ENCODE measurements around the gene GFPT2.

GFPT2 gene

DNA sequence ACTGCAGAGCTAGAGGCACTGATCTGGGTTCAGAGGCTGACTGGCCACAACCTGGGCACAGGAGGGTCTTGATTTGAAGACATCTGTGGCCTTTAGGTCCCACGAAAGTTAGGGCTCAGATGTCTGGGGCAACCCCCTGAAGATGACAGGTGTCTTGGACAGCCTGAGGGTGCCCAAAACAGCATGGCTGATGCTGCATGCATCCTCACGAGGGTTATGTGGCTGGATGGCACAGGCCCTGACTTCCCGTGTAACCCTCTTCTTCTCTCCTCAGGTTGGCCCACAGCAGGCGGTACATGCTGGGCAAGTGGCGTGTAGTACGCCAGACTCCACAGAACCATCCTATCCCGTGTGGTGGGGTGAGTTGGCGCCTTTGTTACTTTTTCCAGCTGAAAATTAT is 29.8 kb upstream of the GFPT2 start:
- TF ChIP-seq SUZ12 (IDR thresholded peaks at IDR 0.05; ENCODE audit: extremely low read depth, insufficient read depth, insufficient read length) (no peak), YY1 (IDR thresholded peaks at IDR 0.05; ENCODE audit: insufficient read depth, insufficient read length) (no peak), ZNF274 (IDR thresholded peaks at IDR 0.05; ENCODE audit: low read depth, low read length) (no peak)
- H3K9ac ChIP-seq (ENCODE audit: insufficient read length, low read depth): no peak overlapping the region
- peaks cover 4% of the 10 kb centered on the region for H3K4me1 ChIP-seq (ENCODE audit: insufficient read depth, insufficient read length)
- DNase-seq (ENCODE audit: low read depth, low spot score): no peak
- no peaks in the 10 kb centered on the region for H3K9me3 ChIP-seq (ENCODE audit: insufficient read depth, low read length)
- H3K27me3 ChIP-seq (ENCODE audit: insufficient read depth, insufficient read length): no peaks in the 10 kb centered on the region
- H3K36me3 ChIP-seq (ENCODE audit: insufficient read depth, insufficient read length, low read length): no peaks in the 10 kb centered on the region
- no peak overlapping the region for H3K4me3 ChIP-seq (ENCODE audit: insufficient read length, low read depth)

DNA sequence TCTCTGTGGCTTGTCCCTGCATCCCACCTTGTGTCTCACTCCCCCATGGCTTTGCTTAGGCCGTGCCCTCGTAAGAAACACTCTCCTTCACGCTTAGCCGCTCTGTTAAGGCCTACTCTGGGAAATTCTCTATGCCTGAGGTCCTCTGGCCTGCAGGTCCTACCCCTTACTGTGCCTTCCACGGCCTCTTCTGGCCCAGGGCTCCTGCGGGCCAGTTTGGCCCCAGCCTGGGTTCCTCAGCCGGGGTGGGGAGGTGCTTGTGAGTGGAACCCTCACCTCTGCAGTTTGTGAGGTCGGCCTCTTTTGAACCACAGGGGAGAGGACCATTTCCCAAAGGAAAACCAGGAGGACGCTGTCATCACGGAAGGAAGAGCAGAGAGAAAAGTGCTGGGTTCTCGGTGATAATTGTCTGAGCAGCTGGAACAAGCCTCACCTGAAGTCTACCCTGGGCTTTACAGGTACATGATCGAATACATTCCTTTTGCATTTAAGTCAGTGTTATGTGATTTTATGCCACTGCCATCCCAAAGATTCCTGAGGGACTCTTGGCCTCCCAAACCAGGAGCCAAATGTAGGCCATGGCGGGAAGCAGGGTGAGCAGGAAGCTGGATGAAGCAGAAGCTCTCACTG is 28.8 kb upstream of the GFPT2 start:
- no peaks in the 10 kb centered on the region for H3K27me3 ChIP-seq (ENCODE audit: insufficient read depth, insufficient read length)
- H3K9ac ChIP-seq (ENCODE audit: insufficient read length, low read depth): peak overlapping the region; percentile 32
- no peak overlapping the region for H3K4me3 ChIP-seq (ENCODE audit: insufficient read length, low read depth)
- no peaks in the 10 kb centered on the region for H3K36me3 ChIP-seq (ENCODE audit: insufficient read depth, insufficient read length, low read length)
- no peak for DNase-seq (ENCODE audit: low read depth, low spot score)
- peaks cover 4% of the 10 kb centered on the region for H3K4me1 ChIP-seq (ENCODE audit: insufficient read depth, insufficient read length)
- TF ChIP-seq YY1 (IDR thresholded peaks at IDR 0.05; ENCODE audit: insufficient read depth, insufficient read length): no peak
- no peak for TF ChIP-seq ZNF274 (IDR thresholded peaks at IDR 0.05; ENCODE audit: low read depth, low read length)
- TF ChIP-seq SUZ12 (IDR thresholded peaks at IDR 0.05; ENCODE audit: extremely low read depth, insufficient read depth, insufficient read length): no peak
- no peaks in the 10 kb centered on the region for H3K9me3 ChIP-seq (ENCODE audit: insufficient read depth, low read length)

DNA sequence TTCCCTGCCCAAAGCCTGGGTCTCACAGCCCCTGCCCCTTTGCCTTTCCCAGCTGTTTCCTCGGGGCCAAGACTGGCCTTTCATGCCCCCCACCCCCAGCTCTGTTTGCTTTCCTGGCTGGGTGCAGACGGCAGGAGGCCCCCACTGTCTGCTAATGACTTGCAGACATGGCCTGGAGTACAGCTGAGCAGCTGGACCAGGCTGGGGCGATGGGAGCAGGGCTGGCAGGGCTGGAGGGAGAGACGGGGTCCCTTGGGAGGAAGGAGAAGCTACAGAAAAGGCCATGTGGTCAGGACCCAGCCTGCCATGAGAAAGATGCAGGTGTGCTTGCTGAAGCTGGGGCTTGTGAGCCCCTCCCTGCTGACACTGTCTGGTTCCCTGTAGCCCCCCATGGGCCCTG is 28.3 kb upstream of the GFPT2 start:
- H3K27me3 ChIP-seq (ENCODE audit: insufficient read depth, insufficient read length): no peaks in the 10 kb centered on the region
- H3K9ac ChIP-seq (ENCODE audit: insufficient read length, low read depth): peak overlapping the region; percentile 32

DNA sequence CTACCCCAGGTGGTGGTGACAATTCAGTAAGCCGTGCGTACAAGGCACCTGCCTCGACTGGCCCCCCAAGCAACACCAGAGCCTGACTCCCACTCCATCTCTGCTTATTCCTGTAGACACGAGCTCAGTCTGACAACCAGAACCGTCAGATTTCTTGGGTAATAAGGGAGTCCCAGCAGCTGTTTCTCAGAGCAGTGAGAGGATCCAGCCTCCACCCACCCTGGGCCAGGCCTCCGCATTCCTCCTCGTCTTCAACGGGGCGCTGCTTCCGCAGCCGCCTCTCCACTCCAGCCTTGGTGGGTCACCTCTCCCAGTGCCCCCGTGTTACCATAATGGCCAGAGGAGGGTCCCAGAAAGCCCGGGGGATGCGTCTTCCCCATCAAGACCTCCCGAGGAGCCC is 27.7 kb upstream of the GFPT2 start:
- TF ChIP-seq YY1 (IDR thresholded peaks at IDR 0.05; ENCODE audit: insufficient read depth, insufficient read length) (no peak), SUZ12 (IDR thresholded peaks at IDR 0.05; ENCODE audit: extremely low read depth, insufficient read depth, insufficient read length) (no peak), ZNF274 (IDR thresholded peaks at IDR 0.05; ENCODE audit: low read depth, low read length) (no peak)
- Histone ChIP-seq H3K36me3 (ENCODE audit: insufficient read depth, insufficient read length, low read length) (no peaks in the 10 kb centered on the region), H3K9ac (ENCODE audit: insufficient read length, low read depth) (no peak overlapping the region), H3K4me1 (ENCODE audit: insufficient read depth, insufficient read length) (peaks cover 4% of the 10 kb centered on the region), H3K4me3 (ENCODE audit: insufficient read length, low read depth) (no peak overlapping the region), H3K27me3 (ENCODE audit: insufficient read depth, insufficient read length) (no peaks in the 10 kb centered on the region), H3K9me3 (ENCODE audit: insufficient read depth, low read length) (no peaks in the 10 kb centered on the region)
- no peak for DNase-seq (ENCODE audit: low read depth, low spot score)

More for the DNA sequence above, 28.3 kb upstream of the GFPT2 start:
- no peak for DNase-seq (ENCODE audit: low read depth, low spot score)
- no peaks in the 10 kb centered on the region for H3K36me3 ChIP-seq (ENCODE audit: insufficient read depth, insufficient read length, low read length)
- TF ChIP-seq YY1 (IDR thresholded peaks at IDR 0.05; ENCODE audit: insufficient read depth, insufficient read length) (no peak), SUZ12 (IDR thresholded peaks at IDR 0.05; ENCODE audit: extremely low read depth, insufficient read depth, insufficient read length) (no peak), ZNF274 (IDR thresholded peaks at IDR 0.05; ENCODE audit: low read depth, low read length) (no peak)
- H3K9me3 ChIP-seq (ENCODE audit: insufficient read depth, low read length): no peaks in the 10 kb centered on the region
- no peak overlapping the region for H3K4me3 ChIP-seq (ENCODE audit: insufficient read length, low read depth)
- H3K4me1 ChIP-seq (ENCODE audit: insufficient read depth, insufficient read length): peaks cover 4% of the 10 kb centered on the region

DNA sequence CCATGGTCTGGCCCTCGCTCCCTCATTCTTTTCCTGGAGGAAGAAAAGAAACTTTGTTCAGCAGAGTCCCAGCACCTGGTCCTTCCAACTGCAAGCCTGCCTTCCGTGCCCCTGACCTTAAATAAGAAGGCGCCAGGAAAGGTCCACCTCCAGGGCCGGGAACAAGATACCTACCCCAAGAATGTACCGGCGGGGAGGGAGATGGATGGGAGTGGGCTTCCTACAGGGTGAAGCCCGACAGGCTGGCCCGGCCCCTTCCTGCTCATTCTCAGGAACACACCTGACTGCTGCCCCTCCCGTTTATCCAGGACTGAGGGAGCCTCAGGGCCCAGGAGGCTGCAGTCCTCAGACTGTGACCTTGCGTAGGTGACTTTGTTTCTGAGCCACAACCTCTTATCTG is 27.3 kb upstream of the GFPT2 start:
- Histone ChIP-seq H3K4me3 (ENCODE audit: insufficient read length, low read depth) (no peak overlapping the region), H3K36me3 (ENCODE audit: insufficient read depth, insufficient read length, low read length) (no peaks in the 10 kb centered on the region), H3K9me3 (ENCODE audit: insufficient read depth, low read length) (no peaks in the 10 kb centered on the region), H3K4me1 (ENCODE audit: insufficient read depth, insufficient read length) (peaks cover 4% of the 10 kb centered on the region), H3K9ac (ENCODE audit: insufficient read length, low read depth) (no peak overlapping the region), H3K27me3 (ENCODE audit: insufficient read depth, insufficient read length) (no peaks in the 10 kb centered on the region)
- no peak for DNase-seq (ENCODE audit: low read depth, low spot score)
- no peak for TF ChIP-seq ZNF274 (IDR thresholded peaks at IDR 0.05; ENCODE audit: low read depth, low read length)
- no peak for TF ChIP-seq YY1 (IDR thresholded peaks at IDR 0.05; ENCODE audit: insufficient read depth, insufficient read length)

- Histone ChIP-seq H3K4me1 (ENCODE audit: insufficient read depth, insufficient read length) (peaks cover 4% of the 10 kb centered on the region), H3K9ac (ENCODE audit: insufficient read length, low read depth) (no peak overlapping the region), H3K4me3 (ENCODE audit: insufficient read length, low read depth) (no peak overlapping the region), H3K36me3 (ENCODE audit: insufficient read depth, insufficient read length, low read length) (no peaks in the 10 kb centered on the region), H3K9me3 (ENCODE audit: insufficient read depth, low read length) (no peaks in the 10 kb centered on the region), H3K27me3 (ENCODE audit: insufficient read depth, insufficient read length) (no peaks in the 10 kb centered on the region)
- TF ChIP-seq YY1 (IDR thresholded peaks at IDR 0.05; ENCODE audit: insufficient read depth, insufficient read length) (no peak), SUZ12 (IDR thresholded peaks at IDR 0.05; ENCODE audit: extremely low read depth, insufficient read depth, insufficient read length) (no peak), ZNF274 (IDR thresholded peaks at IDR 0.05; ENCODE audit: low read depth, low read length) (no peak)
- DNase-seq (ENCODE audit: low read depth, low spot score): no peak
Observed at GRCh38 chr5:180379355-180380070, 26.4 kb upstream of the GFPT2 start.

DNA sequence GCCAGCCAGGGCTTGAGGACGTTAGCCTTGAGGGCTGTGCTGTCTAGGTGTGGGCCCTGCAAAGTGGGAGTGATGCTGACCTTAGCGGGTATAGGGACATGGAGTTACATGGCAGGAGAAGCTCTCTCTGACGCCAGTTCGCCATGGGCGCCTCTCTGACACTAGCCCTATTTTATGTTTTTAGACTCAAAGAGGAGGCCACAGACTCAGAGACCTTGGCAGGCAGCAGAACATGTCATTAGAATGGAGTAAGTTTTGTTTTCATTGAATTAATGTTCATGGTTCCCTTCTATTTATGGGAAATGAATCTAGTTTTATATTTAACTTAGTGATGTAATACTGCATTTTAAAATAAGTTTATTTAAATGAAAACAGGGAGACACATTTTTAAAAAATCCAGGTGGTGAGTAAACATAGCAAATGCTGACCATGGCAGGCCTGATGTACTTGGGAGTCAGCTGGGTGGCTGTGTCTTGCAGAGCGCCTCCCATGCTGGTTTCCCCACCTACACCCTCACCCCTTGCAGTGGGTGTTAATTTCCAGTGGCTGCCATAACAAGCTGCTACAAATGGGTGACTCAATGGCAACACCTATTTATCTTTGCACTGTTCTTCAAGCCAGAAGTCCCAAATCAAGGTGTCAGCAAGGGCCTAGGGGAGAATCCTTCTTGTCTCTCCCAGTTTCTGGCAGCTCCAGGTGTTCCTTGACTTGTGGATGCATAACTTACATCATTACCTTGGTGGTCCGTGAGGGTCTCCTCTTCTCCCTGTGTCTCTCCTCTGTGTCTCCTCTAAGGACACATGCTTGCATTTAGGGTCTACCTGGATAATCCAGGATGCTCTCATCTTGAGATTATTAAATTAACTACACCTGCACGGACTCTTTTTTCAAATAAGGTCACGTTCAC is 25.6 kb upstream of the GFPT2 start:
- H3K4me1 ChIP-seq (ENCODE audit: insufficient read depth, insufficient read length): peaks cover 4% of the 10 kb centered on the region
- no peak overlapping the region for H3K9ac ChIP-seq (ENCODE audit: insufficient read length, low read depth)
- no peak overlapping the region for H3K4me3 ChIP-seq (ENCODE audit: insufficient read length, low read depth)
- H3K27me3 ChIP-seq (ENCODE audit: insufficient read depth, insufficient read length): no peaks in the 10 kb centered on the region
- no peak for DNase-seq (ENCODE audit: low read depth, low spot score)
- no peaks in the 10 kb centered on the region for H3K36me3 ChIP-seq (ENCODE audit: insufficient read depth, insufficient read length, low read length)
- no peaks in the 10 kb centered on the region for H3K9me3 ChIP-seq (ENCODE audit: insufficient read depth, low read length)
- TF ChIP-seq YY1 (IDR thresholded peaks at IDR 0.05; ENCODE audit: insufficient read depth, insufficient read length): no peak
- TF ChIP-seq SUZ12 (IDR thresholded peaks at IDR 0.05; ENCODE audit: extremely low read depth, insufficient read depth, insufficient read length): no peak
- no peak for TF ChIP-seq ZNF274 (IDR thresholded peaks at IDR 0.05; ENCODE audit: low read depth, low read length)

Measured in NT2/D1 (cell line).